ENCODE data around the gene IBA57. TPM values are rescaled to one million over a fixed set of nuclear protein-coding genes. Genes with fewer than 3 reads are reported as not detected.
A peak's percentile ranks its signal among the peaks of the same experiment; 100 is the strongest.

IBA57 gene
- total and polyA plus RNA-seq, 4 donors, result 2.8 to 21.4 (median 6.9) TPM

GRCh38 chr1:228140724-228141225 lies 24.8 kb upstream of the IBA57 start:
- WGBS, 2 donors, result 3 to 11% methylated on average over 24 to 25 of the region's 25 CpGs
- ATAC-seq (ENCODE audit: insufficient read depth, low FRiP score) (no peak), DNase-seq (no peak)
- H3K4me3 ChIP-seq, result peak overlapping the region; percentile 89
- H3K27me3 ChIP-seq (ENCODE audit: control insufficient read depth in 3 of 3, insufficient read depth in 3 of 3, low read length in 2 of 3), result no peaks in the 10 kb centered on the region
- no peak for TF ChIP-seq CTCF (IDR thresholded peaks at IDR 0.05; ENCODE audit: control extremely low read depth, extremely low read depth)
- peak overlapping the region; percentile 77 to 81 for H3K9ac ChIP-seq (ENCODE audit: insufficient read depth in 1 of 2, low read length in 2 of 2)
- H3K4me1 ChIP-seq (ENCODE audit: control insufficient read depth in 5 of 5, insufficient read depth in 5 of 5, low read length in 5 of 5), result peaks cover 0 to 31% (median 6%) of the 10 kb centered on the region in 5 donors
- H3K9me3 ChIP-seq (ENCODE audit: control insufficient read depth in 4 of 4, insufficient read depth in 3 of 4, low read length in 3 of 4), result no peaks in the 10 kb centered on the region
- H3K36me3 ChIP-seq (ENCODE audit: control insufficient read depth in 4 of 4, insufficient read depth in 4 of 4, low read length in 4 of 4), result peaks cover 0 to 19% (median 2%) of the 10 kb centered on the region in 4 donors
- peak overlapping the region; percentile 96 to 99 for H3K27ac ChIP-seq (ENCODE audit: low read depth in 1 of 2, low read length in 1 of 2)

DNA sequence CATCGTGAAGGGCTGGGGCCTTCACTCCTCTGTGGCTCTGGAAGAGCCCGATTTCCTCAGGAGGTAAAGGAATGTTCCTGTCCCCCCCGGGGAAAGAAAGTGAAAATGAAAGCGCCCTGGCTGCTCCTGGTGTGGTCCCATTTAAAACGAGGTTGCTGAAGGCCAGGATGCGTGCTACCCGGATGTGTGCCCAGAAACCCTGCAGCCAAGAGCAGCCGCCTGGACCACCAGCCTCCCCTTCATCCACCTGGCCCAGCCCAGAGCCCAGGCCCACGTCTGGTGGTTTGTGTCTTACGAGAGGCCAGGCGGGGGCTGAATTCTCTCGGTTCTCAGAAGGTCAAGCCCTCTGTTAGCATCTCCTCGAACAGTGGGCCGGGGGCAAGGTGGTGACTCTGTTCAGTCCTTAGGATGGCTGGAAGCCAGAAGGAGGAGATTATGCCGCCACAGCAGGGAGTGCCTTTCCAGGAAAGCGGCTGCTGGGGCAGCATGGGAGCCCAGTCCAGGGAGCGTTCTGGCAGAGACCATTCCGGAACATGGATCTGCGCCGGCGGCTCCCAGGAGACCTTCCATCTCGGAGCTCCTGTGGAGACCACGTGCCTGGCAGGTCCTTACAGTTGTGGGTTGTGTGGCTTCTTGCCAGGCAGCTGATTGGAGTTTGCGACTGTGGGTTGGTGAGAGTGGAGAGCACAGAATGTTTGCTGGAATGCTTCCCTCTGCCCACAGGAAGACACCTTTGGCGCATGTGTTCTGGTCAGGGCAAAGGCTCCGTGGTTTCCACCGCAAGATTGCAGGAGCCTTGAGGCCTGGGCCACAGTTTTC lies 24.2 kb upstream of the IBA57 start:
- H3K27me3 ChIP-seq (ENCODE audit: control insufficient read depth in 3 of 3, insufficient read depth in 3 of 3, low read length in 2 of 3), result no peaks in the 10 kb centered on the region
- H3K9me3 ChIP-seq (ENCODE audit: control insufficient read depth in 4 of 4, insufficient read depth in 3 of 4, low read length in 3 of 4), result no peaks in the 10 kb centered on the region
- TF ChIP-seq CTCF (IDR thresholded peaks at IDR 0.05; ENCODE audit: control extremely low read depth, extremely low read depth), result no peak
- DNase-seq (no peak), ATAC-seq (ENCODE audit: insufficient read depth, low FRiP score) (no peak)
- peaks cover 0 to 31% (median 6%) of the 10 kb centered on the region in 5 donors for H3K4me1 ChIP-seq (ENCODE audit: control insufficient read depth in 5 of 5, insufficient read depth in 5 of 5, low read length in 5 of 5)
- H3K27ac ChIP-seq (ENCODE audit: low read depth in 1 of 2, low read length in 1 of 2), result peak overlapping the region; percentile 96 to 99
- H3K36me3 ChIP-seq (ENCODE audit: control insufficient read depth in 4 of 4, insufficient read depth in 4 of 4, low read length in 4 of 4), result peaks cover 0 to 24% (median 2%) of the 10 kb centered on the region in 4 donors
- WGBS, 2 donors, result 36 to 55% methylated on average over 27 of the region's 27 CpGs
- H3K4me3 ChIP-seq, result peak overlapping the region; percentile 89
- peak overlapping the region in 1 of 2 donors; percentile 39 for H3K9ac ChIP-seq (ENCODE audit: insufficient read depth in 1 of 2, low read length in 2 of 2)

DNA sequence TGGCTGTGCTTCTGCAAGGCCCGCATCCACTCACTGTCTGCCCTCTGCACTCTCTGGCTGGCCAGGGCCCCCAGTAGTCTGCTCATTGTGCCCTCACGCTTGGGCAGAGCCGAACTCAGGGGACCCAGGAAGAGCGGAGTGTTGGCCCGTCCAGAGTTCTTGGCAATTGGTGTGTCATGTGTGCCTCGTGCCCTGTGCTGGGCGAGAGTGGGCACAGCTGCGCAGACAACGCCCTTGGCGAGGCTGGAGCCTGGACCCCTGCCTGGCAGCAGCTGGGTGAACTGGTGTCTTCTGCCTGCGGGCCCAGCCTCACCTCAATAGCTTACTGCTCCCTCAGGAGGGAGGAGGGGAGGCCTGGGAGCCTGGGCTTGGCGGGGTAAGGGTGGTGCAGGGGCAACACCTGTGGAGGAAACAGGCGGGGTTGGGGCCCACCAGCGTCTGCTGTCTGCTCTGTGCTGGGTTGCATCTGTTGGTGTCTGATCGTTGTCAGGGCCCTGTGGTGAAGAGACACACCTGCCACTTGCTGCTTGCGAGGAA lies 23.4 kb upstream of the IBA57 start:
- Histone ChIP-seq H3K27me3 (ENCODE audit: control insufficient read depth in 3 of 3, insufficient read depth in 3 of 3, low read length in 2 of 3) (no peaks in the 10 kb centered on the region), H3K27ac (ENCODE audit: low read depth in 1 of 2, low read length in 1 of 2) (peak overlapping the region in 1 of 2 donors; percentile 79), H3K36me3 (ENCODE audit: control insufficient read depth in 4 of 4, insufficient read depth in 4 of 4, low read length in 4 of 4) (peaks cover 0 to 32% (median 3%) of the 10 kb centered on the region in 4 donors), H3K9me3 (ENCODE audit: control insufficient read depth in 4 of 4, insufficient read depth in 3 of 4, low read length in 3 of 4) (no peaks in the 10 kb centered on the region), H3K4me3 (peak overlapping the region; percentile 89), H3K4me1 (ENCODE audit: control insufficient read depth in 5 of 5, insufficient read depth in 5 of 5, low read length in 5 of 5) (peaks cover 0 to 32% (median 6%) of the 10 kb centered on the region in 5 donors), H3K9ac (ENCODE audit: insufficient read depth in 1 of 2, low read length in 2 of 2) (no peak overlapping the region)
- no peak for ATAC-seq (ENCODE audit: insufficient read depth, low FRiP score)
- WGBS, 2 donors, result 74 to 79% methylated on average over 16 of the region's 16 CpGs
- DNase-seq, result no peak
- no peak for TF ChIP-seq CTCF (IDR thresholded peaks at IDR 0.05; ENCODE audit: control extremely low read depth, extremely low read depth)

Measured in lung (tissue), 12 donors.